ENCODE data around the gene TAF5L. TPM values are rescaled to one million over a fixed set of nuclear protein-coding genes. Genes with fewer than 3 reads are reported as not detected.

TAF5L gene
- total and polyA plus RNA-seq, 10 of the 15 experiments (the other 5 are each of a cell fraction or from before 2014, with no cell fraction given) = 1.1 to 26.2 (median 19.1) TPM

DNA sequence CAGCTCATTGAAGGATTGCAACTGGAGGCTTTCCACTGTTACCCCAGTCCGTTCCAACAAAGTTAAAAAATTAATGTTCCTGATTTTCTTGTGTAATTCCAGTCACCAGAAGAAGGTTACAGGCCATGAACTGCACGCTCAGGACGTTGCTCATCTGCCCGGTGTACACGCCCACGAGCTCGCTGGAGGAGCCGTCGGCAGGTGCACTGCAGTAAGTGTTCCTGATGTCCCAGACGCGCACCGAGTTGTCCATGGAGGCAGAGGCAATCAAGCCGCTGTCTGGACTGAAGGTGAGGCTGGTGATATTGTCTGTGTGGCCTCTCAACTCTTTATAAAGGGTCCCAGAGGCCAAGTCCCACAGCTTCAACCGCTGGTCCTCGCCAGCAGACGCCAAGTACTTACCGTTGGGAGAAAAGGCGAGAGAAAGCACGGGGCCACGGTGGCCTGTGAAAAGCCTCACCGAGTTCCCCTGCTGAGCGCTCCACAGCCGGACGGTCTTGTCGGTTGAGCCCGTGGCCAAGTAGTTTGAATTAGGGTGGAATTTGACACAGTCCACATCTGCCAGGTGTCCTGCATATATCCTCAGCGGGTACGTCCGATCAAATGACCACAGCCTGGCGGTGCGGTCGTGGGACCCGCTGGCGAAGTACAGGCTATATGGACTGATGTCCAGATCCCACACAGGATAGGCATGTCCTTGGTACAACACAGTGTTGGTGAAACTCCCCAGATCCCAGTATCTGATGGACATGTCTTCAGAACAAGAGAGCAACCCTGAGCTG lies 31.5 kb downstream of the TAF5L start (continued):
- TF ChIP-seq EGR1 (IDR thresholded peaks at IDR 0.05; ENCODE audit: borderline replicate concordance in 1 of 2, low read depth in 2 of 2, low read length in 2 of 2) (no peak), POLR2AphosphoS2 (IDR thresholded peaks at IDR 0.05; ENCODE audit: low read depth, low read length) (no peak), SREBF1 (IDR thresholded peaks at IDR 0.05; ENCODE audit: low read length) (no peak), CBX5 (IDR thresholded peaks at IDR 0.05; ENCODE audit: low read depth) (no peak), HCFC1 (IDR thresholded peaks at IDR 0.05; ENCODE audit: low read length) (no peak), HDAC6 (IDR thresholded peaks at IDR 0.05; ENCODE audit: unreplicated experiment) (no peak), EZH2 (IDR thresholded peaks at IDR 0.05; ENCODE audit: borderline replicate concordance, control insufficient read depth, low read depth, low read length) (no peak), POU2F2 (IDR thresholded peaks at IDR 0.05; ENCODE audit: borderline replicate concordance, low read depth, low read length) (no peak)
- TF ChIP-seq, protein P1, sequence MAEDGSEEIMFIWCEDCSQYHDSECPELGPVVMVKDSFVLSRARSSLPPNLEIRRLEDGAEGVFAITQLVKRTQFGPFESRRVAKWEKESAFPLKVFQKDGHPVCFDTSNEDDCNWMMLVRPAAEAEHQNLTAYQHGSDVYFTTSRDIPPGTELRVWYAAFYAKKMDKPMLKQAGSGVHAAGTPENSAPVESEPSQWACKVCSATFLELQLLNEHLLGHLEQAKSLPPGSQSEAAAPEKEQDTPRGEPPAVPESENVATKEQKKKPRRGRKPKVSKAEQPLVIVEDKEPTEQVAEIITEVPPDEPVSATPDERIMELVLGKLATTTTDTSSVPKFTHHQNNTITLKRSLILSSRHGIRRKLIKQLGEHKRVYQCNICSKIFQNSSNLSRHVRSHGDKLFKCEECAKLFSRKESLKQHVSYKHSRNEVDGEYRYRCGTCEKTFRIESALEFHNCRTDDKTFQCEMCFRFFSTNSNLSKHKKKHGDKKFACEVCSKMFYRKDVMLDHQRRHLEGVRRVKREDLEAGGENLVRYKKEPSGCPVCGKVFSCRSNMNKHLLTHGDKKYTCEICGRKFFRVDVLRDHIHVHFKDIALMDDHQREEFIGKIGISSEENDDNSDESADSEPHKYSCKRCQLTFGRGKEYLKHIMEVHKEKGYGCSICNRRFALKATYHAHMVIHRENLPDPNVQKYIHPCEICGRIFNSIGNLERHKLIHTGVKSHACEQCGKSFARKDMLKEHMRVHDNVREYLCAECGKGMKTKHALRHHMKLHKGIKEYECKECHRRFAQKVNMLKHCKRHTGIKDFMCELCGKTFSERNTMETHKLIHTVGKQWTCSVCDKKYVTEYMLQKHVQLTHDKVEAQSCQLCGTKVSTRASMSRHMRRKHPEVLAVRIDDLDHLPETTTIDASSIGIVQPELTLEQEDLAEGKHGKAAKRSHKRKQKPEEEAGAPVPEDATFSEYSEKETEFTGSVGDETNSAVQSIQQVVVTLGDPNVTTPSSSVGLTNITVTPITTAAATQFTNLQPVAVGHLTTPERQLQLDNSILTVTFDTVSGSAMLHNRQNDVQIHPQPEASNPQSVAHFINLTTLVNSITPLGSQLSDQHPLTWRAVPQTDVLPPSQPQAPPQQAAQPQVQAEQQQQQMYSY (CRISPR knock-in tag; IDR thresholded peaks at IDR 0.05) = no peak
- TF ChIP-seq, protein P2, sequence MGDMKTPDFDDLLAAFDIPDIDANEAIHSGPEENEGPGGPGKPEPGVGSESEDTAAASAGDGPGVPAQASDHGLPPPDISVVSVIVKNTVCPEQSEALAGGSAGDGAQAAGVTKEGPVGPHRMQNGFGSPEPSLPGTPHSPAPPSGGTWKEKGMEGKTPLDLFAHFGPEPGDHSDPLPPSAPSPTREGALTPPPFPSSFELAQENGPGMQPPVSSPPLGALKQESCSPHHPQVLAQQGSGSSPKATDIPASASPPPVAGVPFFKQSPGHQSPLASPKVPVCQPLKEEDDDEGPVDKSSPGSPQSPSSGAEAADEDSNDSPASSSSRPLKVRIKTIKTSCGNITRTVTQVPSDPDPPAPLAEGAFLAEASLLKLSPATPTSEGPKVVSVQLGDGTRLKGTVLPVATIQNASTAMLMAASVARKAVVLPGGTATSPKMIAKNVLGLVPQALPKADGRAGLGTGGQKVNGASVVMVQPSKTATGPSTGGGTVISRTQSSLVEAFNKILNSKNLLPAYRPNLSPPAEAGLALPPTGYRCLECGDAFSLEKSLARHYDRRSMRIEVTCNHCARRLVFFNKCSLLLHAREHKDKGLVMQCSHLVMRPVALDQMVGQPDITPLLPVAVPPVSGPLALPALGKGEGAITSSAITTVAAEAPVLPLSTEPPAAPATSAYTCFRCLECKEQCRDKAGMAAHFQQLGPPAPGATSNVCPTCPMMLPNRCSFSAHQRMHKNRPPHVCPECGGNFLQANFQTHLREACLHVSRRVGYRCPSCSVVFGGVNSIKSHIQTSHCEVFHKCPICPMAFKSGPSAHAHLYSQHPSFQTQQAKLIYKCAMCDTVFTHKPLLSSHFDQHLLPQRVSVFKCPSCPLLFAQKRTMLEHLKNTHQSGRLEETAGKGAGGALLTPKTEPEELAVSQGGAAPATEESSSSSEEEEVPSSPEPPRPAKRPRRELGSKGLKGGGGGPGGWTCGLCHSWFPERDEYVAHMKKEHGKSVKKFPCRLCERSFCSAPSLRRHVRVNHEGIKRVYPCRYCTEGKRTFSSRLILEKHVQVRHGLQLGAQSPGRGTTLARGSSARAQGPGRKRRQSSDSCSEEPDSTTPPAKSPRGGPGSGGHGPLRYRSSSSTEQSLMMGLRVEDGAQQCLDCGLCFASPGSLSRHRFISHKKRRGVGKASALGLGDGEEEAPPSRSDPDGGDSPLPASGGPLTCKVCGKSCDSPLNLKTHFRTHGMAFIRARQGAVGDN (IDR thresholded peaks at IDR 0.05) = no peak

All from GM12878 (cell line).